ENCODE measurements around the gene ECI2.
"Not testable (repeated sequence)": the region's sequence is repeated elsewhere in the genome, so short reads cannot be mapped to it uniquely, and the experiment has no call there.

ECI2 gene

DNA sequence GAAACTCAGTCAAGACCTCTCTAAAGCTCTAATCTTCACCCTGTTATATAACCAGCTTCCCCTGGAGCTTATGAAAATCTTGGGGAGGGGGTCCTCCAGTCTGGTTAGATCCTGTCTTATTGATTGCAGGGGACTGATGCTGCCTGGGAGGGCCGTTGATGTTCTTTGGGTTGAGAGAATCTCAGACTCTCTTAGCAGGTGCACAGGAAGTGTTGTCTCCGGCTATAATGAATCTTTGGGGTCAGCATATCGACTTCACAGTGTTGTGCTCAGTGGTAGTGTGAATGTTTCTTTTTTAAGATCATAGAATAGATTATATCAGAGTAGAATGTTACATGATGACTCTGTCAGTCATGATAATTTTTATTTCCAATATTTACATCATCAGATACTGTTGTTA, 2.8 kb upstream of the ECI2 start:
- no peak for DNase-seq

DNA sequence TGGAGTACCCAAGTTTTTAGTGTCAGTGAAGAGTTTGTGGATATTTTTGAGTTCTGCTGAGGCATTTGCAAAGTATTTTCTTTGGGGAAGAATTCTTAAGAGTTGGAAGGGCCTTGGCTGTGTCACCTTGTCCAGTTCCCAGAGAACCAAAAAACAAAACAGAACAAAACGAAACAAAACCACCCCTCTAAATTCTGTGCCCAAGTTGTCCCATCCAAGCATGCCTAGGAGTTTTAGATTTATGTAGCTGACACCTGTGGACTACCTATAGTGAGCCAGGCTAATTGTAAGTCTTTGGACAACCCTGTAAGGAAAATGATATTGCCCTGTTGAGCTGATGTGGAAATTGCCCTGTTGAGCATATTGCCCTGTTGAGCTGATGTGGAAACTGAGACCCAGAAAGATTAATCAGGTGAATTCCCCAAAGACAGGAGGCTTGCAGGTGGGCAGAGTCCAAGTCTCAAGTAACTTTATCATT, 1.0 kb upstream of the ECI2 start:
- DNase-seq, result no peak

DNA sequence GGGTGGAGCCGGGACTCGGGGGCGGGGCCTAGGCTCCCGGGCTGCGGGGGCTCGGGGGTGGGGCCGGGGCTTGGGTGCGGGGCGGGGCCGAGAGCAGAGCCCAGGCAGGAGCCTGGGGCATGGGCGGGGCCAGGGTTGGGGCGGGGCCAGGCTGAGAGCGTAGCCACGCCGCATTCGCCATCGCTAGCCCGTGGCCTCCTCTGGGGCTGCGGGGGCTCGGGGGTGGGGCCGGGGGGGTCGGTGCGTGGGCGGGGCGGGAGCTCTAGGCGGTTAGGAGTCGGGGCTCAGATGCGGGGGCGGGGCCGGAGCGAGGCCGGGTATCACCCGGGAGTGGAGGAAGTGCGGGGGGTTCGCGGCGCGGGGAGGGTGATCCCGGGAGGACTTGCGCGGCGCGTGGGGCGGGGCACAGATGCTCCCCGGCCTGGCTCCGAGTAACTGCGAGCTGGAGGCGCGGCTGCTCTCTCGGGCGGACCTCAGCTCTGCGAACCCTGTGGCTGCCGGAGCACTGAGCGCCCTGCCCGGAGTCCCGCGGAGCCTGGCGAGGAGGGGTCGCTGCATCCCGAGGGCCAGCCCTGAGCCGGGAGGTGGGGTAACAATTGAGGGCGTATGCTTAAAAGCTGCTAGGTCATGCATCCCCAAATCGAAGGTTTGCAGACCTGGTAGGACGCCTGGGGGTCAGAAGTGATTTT, 434 bp upstream of the ECI2 start:
- peak; percentile 96 for DNase-seq

DNA sequence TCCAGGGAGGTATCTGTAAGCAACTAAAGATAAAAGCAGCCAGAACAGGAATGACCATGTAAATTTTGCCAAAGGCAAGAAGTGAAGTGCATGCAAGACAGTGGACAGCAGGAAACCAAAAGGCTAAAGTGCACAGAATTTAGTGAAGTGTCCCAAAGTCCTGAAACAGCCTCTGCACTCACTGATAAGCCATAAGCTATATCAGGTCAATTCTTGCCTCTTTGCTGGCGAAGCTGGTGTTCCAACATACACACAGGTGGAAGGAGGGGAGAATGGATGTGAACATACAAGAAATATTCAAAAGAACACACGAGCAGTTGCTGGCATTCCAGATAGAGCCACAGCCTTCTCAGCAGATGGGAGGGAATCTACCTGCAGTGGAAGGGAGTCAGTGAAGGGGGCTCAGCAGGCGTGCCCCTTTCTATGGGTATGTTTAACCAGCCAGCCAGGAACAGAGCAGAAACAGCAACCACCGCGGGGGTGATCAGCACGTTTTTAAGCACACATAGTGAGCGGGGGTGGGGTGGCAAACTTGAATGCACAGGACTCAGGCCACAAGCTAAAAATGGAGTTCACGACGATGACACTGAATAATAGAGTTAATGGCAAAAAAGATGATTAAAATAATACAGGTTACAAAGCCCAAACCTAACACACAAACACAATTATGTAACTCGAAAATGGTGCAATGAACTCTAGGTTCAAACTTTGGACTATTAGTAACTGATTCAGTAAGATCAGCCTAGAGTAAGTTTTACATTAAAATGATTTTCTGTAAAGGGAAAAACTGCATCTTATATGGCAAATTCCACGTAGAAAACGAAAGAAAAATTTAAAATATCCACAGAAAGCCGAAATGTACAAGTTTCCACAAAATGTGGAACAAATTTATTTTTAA, 1.2 kb downstream of the ECI2 start:
- peak; percentile 85 for DNase-seq

DNA sequence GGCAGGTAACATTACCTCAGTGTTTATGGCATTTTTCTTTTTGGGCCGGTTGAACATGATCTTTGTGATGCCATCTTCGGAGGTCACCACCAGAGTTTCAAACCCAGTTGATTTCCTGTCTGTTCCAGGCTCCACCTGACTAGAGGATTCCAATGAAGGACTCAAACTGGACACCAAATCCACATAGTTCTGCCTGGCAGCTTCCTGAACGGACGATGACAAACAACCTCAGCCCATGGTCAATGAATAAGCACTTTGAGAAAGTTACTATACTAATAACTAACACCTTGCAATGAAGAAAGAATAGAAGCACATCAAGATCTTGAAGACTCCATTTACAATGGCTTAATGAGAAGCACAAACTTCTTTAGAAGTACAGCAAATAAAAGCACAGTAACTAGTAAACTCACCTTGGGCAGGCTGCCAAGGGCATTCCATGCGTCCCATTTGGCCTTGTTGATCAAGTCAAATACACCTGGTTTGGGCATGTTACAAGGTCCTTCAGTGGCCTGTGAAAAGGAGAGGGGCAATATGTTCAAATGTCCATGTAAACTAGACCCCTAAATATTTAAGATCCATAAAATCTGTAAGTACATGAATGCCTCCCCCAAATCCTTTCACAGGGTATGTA, 4.9 kb downstream of the ECI2 start:
- DNase-seq, result no peak

DNA sequence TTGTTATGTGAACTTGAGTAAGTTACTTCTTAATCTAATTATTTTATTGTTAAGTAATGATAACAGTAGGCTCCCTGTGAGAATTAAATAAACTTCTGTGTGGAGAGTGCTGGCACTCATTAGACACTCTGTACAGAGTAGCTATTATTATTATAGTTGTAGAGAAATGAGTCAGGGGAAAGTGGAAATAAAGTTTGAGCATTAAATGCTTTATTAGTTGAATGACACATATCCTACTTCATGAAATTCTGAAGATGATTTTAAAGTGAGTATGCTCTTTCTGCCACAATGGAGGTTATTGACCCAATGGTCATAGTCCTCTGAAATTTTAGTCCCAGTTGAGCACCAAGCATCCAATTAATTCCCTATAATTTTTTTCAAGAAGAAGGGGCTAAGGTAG, 5.9 kb downstream of the ECI2 start:
- DNase-seq, result no peak

DNA sequence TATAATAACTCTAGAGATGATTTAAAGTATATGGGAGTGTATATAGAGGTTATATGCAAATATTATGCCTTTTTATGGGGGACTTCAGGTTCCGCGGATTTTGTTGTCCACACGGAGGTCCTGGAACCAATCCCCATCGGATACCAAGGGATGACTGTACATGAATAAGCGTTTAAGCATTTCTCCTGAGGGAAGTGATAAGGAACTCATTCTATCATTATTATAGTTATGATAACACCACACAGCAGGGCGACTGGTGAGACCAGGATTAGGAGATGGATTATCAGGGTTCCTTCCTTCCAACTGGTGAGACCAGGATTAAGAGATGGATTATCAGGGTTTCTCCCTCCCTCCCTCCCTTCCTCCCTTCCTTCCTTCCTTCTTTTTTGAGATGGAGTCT, 6.6 kb downstream of the ECI2 start:
- no peak for DNase-seq

DNA sequence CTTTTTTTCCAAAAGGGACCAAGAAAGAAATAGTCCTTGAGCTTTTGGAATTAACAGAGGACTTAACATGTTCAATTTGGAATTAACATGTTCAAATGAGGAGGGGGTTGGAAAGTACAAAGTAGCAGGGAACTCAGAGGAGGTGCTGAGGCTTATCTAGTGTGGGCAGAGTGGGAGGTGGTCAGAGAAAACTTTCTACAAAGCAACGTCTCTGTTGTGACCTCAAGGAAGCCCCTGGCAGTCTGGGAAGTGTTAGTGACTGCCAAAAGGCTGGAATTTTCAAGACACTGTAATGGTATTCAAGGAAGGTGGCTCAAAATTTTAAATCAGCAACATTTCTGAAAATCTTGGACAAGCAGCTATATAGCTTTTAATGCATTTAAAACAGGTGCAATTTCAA, 7.3 kb downstream of the ECI2 start:
- peak; percentile 39 for DNase-seq

DNA sequence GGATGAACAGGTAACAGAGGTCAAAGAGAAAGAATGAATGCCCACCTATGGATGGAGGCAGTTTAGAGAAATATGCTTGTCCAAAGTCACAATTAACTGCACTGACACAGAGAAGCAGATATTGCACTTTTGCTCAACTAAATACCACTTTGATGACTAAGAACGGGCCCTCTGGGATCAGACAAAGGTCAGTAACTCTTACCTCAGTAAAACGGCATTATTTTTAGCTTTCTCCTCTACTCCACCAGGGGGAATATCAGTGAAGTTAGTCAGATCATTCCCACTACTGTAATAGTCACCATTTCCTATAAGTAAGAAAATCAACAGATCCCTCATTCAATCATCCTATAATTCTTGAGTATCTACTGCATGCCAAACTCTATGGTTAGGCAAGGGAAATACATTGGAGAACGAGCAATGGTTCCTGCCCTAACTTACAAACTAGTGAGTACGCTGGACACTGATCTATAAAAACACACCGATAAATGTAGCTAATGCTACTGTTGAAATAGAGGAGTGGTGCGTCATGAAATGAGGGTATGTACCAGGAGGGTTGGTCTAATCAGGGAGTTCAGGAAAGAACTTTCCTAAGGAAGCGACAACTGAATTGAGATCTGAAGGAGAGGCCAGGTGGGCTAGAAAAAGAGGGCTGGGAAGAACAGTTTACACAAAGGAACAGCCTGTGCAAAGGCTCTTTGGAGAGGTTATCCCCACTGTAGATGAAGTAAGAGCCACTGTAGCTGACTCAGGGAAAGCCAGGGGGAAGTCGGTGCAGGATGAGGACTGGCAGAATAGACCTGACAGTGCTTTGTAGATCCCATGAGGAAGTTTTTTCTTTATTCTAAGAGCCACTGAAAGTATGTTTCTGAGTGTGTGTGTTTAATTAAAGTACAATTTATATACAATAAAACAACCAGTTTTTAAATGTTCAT, 9.2 kb downstream of the ECI2 start:
- DNase-seq, result peak; percentile 24

DNA sequence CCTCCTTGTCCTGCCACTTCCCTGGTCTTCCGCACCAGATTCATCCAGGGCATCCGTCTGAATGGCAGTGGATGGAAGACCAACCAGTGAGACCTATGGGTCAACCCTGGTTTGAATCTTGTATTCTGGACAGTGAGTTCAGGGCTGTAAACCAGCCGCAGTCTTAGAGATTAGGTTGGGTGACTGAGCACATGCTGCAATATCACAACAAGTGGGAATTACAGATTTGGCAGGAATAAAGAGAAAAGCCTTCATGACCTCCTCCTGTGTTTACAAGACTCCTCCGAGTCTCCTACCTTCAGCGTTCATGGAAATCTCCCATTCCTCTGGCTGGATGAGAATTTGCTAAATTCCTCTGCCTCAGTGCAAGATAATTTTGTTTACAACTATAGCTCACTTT, 9.9 kb downstream of the ECI2 start:
- DNase-seq, result no peak

DNA sequence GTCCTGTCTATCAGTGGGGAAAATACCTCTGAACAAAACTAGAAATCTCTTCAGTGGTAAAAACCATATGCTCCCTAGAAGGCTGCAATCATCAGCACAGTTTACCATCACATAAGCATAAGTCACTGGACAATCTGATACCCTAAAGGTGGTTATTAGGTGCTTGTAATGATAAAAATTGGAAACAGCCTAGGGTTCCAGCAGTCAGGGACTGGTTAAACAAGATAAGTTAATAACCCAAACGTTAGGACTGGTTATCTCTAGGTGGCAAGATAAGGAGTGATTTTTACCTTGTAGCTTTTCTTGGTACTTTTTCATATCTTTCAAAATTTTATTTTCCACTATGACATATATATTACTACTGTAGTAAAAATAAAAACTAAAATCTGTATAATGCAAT, 11.0 kb downstream of the ECI2 start:
- DNase-seq, result peak; percentile 63

DNA sequence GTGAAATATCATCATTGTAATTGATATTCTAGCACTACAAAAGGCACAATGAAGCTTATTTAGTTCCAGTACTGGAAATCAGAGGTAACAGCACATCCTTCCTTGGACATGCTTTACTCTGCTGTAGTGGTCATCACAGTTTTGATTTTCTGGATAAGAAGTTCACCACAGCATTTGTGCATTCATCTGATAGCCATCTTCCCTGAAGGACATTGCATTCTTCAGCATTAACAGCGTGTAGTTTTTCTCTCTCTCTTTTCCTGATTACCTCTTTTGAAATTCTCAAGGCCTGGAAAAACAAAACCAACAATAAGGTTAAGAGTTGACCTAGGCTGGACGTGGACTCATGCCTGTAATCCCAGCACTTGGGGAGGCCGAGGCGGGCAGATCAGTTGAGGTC, 19.6 kb downstream of the ECI2 start:
- DNase-seq, result no peak

DNA sequence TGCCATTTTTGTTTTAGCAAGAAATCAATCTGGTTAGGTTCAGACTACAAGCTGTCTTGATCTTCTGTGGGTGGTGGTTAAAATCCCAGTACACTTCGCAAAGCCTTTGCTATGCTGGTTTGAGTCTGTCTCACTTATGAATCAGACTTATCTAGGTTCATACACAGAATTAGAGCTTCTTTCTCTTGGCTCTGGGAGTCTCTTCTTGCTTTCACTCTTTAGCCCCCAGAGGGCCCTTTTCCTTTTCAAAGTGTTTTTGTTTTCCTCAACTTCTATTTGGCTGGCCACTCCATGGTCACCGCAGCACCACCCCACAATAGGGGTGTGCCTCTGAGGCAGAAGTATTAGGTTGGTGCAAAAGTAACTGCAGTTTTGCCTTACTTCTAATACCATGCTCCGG, 21.3 kb downstream of the ECI2 start:
- no peak for DNase-seq

DNA sequence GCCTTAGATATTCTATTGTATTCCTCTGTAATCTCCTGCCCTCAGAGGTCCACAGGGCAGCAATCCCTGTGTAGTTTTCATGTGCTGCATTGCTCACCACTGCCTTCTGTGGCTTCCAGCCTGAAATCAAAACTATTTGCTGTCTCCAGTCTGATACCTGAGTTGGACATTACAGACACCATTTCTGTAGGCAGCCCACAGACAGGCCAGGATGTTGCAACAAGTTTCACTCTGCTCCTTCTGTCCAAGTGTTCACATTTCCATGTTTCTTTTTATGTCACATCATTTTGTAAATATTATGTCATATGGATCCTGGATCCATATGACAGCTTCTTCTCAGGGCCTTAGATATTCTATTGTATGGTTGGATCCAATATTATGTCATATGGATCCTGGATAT, 21.7 kb downstream of the ECI2 start:
- DNase-seq, result no peak

DNA sequence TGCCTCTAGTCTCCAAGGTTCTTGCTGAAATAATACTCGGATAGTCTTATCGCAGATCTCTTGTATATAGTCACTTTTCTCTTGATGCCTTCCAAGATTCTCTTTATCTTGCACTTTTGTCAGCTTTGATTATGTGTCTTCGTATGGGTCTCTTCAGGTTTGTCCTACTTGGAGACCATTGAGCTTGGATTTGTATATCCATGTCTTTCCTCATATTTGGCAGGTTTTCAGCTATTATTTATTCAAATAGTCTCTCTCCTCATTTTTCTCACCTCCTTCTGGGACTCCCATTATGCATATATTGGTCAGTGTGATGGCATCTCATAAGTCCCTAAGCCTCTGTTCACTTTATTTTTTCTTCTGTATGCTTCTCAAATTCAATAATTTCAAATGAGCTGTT, 23.0 kb downstream of the ECI2 start:
- no peak for DNase-seq

DNA sequence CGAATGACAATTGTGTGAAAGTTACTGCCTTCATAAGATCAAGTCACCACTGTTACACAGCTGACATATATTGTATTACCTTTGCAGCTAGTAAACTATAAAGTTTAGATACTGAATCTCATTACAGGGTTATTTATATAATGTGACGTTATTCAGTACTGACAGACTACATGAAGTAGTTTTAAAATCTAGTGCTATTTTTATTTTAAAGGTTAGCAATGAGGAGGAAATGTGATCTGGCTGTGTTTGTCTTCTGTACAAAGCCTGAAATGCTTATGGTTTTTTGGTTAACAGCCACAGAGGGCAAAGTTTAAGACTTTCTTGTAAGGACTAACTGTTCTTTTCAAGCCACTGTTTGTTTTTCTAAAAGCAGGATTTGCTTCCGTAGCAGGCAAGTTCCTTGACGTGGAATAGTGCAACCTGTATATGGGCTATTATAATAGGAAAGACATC, 26.0 kb downstream of the ECI2 start:
- DNase-seq, result not testable (repeated sequence)

DNA sequence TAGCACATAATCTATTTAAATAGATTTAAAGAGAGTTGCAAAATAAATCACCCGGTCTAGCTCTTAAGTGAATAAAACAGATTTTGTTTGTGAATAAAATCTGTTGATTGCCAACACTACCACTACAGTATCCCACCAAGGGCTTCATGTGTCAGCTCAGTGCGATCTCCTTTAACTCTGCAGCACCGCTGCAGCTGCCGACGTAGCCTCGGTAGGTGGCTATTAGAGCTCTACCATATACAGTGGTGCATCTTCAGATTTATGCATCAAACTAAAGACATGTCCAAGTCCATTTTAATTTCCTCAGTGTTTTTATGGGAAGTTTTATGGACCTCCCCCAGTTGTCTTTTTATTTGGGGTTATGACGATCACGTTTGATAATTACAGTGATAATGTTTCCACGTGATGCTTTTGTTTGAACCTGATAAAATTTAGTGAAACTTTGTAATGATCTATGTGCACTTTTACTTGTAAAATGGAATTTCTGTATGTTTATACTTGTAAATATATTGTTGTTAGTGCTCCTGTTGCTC, 26.7 kb downstream of the ECI2 start:
- no peak for DNase-seq

DNA sequence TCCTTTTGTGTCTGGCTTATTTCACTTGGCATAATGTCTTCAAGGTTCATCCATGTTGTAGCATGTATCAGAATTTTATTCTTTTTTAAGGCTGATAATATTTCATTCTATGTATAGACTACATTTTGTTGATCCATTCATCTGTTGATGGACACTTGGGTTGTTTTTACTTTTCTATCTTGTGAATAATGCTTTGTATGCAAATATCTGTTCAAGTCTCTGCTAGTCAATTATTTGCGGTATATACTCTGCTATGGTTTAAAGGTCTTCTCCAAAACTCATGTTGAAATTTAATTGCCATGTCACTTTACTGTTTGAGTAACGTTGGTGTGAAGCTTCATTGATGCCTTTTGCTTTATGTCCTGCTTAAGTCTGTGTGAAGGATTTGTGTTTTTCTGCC, 27.5 kb downstream of the ECI2 start:
- DNase-seq, result no peak

DNA sequence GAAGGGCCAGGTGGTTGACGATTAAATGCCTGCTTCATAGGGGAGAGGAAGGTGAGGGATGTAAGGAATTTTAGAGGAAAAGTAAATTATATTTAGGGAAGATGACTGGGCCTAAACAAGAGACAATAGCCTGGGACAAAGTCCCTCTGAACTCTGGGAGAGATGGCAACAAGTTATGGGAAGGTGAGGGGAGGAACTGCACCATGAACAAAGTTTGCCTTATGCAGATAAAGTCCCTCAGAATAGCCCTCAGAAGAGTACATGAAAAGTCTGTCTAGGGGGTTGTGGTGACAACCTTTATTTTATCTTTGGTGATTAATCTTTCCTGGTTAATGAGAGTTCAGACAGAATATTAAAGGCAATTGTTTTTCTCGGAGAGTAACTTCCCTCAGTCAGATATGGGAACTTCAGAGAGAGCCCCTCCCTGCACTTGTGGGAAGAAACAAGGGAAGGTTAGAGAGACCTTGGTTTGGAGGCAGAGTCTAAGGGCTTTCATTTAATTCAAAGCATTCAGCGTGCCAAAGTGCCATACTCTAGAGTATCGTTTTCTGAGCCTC, 29.3 kb downstream of the ECI2 start:
- no peak for DNase-seq

DNA sequence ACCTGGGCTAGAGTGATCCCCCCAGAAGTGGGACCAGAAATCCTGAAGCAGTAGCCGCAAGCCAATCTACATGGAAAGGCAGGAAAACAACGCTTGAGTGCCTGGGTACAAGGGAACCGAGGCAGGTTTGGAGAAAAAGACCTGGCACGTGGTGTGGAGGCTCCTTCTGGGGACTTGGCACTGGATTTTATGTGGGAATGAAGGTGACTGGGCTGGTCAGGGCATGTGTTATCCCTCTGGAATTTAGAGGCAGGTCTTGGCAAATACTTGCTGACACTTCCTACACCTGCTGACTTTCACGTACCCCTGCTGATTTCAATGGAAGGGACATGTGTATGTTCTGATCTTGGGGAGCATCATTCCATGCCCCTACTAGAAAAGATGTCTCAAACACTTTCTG, 31.4 kb downstream of the ECI2 start:
- no peak for DNase-seq

DNA sequence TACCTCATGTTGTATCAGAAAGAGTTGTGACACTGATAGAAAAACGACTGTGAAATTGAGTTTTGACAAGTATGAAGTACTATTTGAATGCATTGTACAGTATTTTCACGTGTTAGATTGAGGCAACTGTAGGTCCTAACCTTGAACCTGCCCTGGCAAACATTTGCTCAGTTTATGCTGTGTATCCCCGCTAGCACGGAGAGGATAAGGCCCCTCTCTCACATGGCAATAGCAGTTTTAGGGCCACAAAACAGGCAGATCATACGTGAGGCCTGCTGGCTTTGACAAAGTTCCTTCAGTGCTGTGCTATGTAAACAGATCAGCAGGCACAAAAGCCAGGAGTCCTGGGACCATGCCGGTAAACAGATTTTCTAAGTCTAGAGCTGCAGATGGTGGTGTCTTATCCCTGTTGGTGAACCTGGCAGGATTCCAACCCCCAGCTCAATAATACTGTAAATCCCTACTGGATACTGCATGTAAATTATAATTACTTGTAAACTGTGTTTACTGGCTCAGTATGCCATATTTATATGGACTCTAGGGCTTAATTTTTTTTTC, 32.6 kb downstream of the ECI2 start:
- no peak for DNase-seq

DNA sequence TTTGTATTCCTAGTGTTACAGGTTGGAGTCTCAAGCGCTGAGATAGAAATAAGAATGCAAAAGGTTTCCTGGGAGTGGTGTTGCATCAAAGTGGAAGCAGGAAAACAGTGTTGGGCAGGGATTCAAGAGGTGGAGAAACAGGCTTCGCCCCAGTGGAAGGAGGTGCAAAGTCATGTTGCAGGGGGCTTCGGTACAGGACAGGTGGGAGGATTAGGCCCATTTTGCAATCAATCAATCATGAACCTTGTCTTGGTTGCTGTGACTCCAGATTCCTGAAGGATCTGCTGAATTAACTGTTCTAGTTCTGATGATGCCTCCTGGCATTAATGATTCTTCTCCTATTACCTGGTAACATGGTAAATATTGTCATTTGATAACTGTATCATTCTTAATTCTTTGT, 34.1 kb downstream of the ECI2 start:
- DNase-seq, result no peak

Measured in hematopoietic multipotent progenitor cell treated with erythropoietin and hydrocortisone succinate and interleukin-3 and kit ligand, for 6 days (in vitro differentiated cells).